ENCODE results near the gene FLOT1.
"Not testable (repeated sequence)": the region's sequence is repeated elsewhere in the genome, so short reads cannot be mapped to it uniquely, and the experiment has no call there.

DNA sequence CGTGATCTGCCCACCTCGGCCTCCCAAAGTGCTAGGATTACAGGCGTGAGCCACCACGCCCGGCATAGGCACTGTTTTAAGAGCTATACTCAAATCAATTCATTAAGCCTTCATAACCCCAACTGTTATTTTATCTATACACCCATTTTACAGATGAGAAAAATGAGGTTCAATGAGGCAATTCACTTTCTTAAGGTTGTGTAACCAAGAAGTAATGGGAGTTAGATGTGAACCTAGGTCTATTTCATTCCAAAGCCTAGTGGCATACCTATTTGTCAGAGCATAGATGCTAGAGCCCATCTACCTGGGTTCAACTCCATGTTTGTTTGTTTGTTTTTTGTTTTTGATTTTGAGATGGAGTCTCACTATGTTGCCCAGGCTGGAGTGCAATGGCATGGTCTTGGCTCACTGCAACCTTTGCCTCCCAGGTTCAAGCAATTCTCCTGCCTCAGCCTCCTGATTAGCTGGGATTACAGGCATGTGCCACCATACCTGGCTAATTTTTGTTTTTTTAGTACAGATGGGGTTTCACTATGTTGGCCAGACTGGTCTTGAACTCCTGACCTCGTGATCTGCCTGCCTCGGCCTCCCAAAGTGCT is 14.0 kb upstream of the FLOT1 start:
- TF ChIP-seq FOXM1 (IDR thresholded peaks at IDR 0.05; ENCODE audit: borderline replicate concordance); BHLHE40 (IDR thresholded peaks at IDR 0.05; ENCODE audit: borderline replicate concordance); SUZ12 (IDR thresholded peaks at IDR 0.05); TARDBP (IDR thresholded peaks at IDR 0.05); FOXA1 (IDR thresholded peaks at IDR 0.05); CTBP1 (IDR thresholded peaks at IDR 0.05; ENCODE audit: borderline replicate concordance); FOXK2 (IDR thresholded peaks at IDR 0.05); SP1 (IDR thresholded peaks at IDR 0.05); L3MBTL2 (conservative IDR thresholded peaks at IDR 0.05): not testable (repeated sequence)
- TF ChIP-seq, protein P1, sequence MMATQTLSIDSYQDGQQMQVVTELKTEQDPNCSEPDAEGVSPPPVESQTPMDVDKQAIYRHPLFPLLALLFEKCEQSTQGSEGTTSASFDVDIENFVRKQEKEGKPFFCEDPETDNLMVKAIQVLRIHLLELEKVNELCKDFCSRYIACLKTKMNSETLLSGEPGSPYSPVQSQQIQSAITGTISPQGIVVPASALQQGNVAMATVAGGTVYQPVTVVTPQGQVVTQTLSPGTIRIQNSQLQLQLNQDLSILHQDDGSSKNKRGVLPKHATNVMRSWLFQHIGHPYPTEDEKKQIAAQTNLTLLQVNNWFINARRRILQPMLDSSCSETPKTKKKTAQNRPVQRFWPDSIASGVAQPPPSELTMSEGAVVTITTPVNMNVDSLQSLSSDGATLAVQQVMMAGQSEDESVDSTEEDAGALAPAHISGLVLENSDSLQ (IDR thresholded peaks at IDR 0.05) = not testable (repeated sequence)

All from HEK293T (cell line).